AG08395 (cell line): ENCODE measurements around the gene LRCH4.

Source experiments
- DNase-seq: peaks from one replicate; pipeline ENCODE4 v3.0.0; 2012; ENCODE audit warnings: mixed read lengths, low spot score

LRCH4 gene

GRCh38 chr7:100582041-100582579, 3.8 kb downstream of the LRCH4 start:
- DNase-seq: no peak

- DNase-seq: no peak
Measured at GRCh38 chr7:100580466-100581283, 5.3 kb downstream of the LRCH4 start.

GRCh38 chr7:100578246-100579183, 7.4 kb downstream of the LRCH4 start:
- DNase-seq: no peak

- DNase-seq: no peak
Measured at GRCh38 chr7:100577507-100577906, 8.4 kb downstream of the LRCH4 start.

GRCh38 chr7:100577103-100577502, 8.8 kb downstream of the LRCH4 start:
- DNase-seq: no peak

GRCh38 chr7:100576384-100576993, 9.4 kb downstream of the LRCH4 start:
- DNase-seq: no peak

GRCh38 chr7:100575746-100576383, 10.1 kb downstream of the LRCH4 start:
- DNase-seq: no peak

GRCh38 chr7:100575206-100575631, 10.7 kb downstream of the LRCH4 start:
- DNase-seq: no peak

- no peak for DNase-seq
Measured at GRCh38 chr7:100574362-100575205, 11.3 kb downstream of the LRCH4 start.

- no peak for DNase-seq
Measured at GRCh38 chr7:100573691-100574361, 12.1 kb downstream of the LRCH4 start, which contains the start of gene SAP25. Gene SAP25, minus strand, starts transcription at chr7:100573900. Its CDS starts 158 bp downstream, at chr7:100573742.

- no peak for DNase-seq
Measured at GRCh38 chr7:100572949-100573675, 12.8 kb downstream of the LRCH4 start.

GRCh38 chr7:100572281-100572948, 13.5 kb downstream of the LRCH4 start:
- no peak for DNase-seq

GRCh38 chr7:100571829-100572116, 14.2 kb downstream of the LRCH4 start:
- no peak for DNase-seq

GRCh38 chr7:100570954-100571828, 14.7 kb downstream of the LRCH4 start:
- DNase-seq: no peak

GRCh38 chr7:100568896-100569844, 16.8 kb downstream of the LRCH4 start:
- peak; percentile 26 for DNase-seq

- DNase-seq: no peak
Measured at GRCh38 chr7:100568176-100568895, 17.6 kb downstream of the LRCH4 start.
